HG03139 (cell line): Measurements from ENCODE around the gene STK11.
"Not testable (repeated sequence)": the region's sequence is repeated elsewhere in the genome, so short reads cannot be mapped to it uniquely, and the experiment has no call there.

Experiments
- ATAC-seq: cut with Tn5 transposase; IDR thresholded peaks from one replicate; pipeline ENCODE4 v1.9.1; 2021; ENCODE audit not compliant: unreplicated experiment

STK11 gene

DNA sequence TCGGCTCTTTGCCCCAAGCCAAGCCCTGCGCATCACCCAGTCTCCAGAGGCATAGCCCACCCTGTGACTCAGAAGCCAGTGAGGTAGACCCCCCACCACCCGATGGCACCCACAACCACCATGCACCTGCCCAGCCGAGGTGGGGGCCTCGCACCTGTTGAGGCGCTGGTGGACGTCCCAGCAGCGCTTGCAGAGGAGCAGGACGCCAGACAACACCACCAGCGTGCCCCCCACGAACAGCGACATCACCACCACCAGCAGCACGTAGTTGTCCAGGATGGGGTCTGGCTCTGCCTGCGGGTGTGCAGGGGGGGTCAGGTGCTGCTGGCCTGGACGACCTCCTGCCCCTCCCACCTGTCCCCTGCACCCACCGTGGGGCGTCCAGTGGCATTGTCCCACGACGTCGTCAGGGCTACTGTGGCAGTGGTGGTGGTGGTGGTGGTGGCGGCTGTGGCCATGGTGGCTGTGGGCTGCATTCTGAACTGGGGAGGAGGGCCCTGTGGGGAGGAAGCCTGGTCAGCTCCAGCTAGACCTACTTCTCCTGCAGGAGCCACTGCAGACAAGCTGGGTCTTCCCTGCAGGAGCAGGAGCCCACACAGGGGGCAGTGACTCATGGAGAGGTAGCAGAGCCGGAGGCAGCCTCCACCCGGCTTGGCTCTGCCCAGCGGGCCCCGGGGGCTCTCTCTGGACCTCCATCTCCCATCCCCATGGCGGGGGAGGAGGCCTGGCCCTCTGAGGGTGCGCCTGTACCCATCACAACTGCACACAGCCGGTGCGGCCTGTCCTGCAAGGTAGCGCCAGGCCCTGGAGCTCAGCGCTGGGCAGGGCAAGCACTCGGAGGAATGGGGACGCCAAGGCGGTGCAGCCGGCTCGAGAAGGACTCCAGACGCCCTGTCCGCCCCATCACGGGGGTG, 30.3 kb downstream of the STK11 start:
- no peak for ATAC-seq

GRCh38 chr19:1236576-1236975, 31.0 kb downstream of the STK11 start:
- ATAC-seq: no peak

- ATAC-seq: no peak
These were observed 31.6 kb downstream of the STK11 start for GRCh38 chr19:1237027-1237659.

DNA sequence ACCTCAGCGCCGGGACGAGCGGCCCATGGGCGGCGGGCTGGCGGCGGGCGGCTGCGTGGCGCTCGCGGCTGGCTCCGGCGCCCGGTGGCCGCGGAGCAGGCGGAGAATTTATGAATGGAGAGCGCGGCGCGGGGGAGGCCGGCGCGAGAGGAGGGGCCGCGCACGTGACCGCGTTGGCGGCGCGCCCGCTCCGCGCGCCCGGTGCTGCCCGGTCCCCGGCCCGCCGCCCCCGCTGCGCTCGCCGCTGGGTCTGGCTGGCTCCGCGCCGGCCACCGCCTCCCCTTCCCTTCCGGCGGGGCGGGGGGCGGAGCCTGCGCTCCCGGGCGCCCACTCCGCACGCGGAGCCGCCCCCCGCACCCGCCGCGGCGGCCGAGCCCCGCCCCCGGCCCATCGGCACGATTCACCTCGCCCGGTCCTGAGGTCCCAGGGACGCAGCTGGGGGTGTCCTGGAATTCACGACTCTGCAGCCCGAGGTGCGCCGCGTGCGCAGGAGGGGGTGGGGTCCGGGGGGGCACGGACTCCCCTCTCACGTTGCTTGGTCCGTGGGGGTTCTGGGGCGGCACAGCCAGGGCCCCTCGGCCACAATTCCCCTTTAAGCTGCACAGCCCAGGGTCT, 32.3 kb downstream of the STK11 start, which contains the start of gene CBARP:
TSS of gene CBARP (minus strand) at position 252 of the 615 bp plus-strand sequence. CDS start 1,905 bp downstream, outside the sequence.
- no peak for ATAC-seq

GRCh38 chr19:1238369-1239303, 33.1 kb downstream of the STK11 start:
- ATAC-seq: no peak

GRCh38 chr19:1239420-1239795, 33.8 kb downstream of the STK11 start:
- ATAC-seq: no peak

GRCh38 chr19:1239796-1240737, 34.5 kb downstream of the STK11 start:
- no peak for ATAC-seq

DNA sequence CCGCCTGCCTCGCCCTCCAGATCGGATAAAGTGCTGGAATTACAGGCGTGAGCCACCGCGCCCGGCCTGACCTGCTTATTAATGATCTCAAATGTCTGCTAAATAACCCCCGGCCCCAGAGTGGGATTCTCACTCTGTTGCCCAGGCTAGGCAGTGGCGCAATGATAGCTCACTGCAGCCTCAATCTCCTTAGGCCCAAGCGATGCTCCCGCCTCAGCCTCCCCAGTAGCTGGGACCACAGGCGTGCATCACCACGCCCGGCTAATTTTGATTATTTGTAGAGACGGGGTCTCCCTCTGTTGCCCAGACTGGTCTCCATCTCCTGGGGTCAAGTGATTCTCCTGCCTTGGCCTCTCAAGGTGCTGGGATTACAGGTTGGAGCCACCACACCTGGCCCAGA, 35.3 kb downstream of the STK11 start:
- ATAC-seq: no peak

DNA sequence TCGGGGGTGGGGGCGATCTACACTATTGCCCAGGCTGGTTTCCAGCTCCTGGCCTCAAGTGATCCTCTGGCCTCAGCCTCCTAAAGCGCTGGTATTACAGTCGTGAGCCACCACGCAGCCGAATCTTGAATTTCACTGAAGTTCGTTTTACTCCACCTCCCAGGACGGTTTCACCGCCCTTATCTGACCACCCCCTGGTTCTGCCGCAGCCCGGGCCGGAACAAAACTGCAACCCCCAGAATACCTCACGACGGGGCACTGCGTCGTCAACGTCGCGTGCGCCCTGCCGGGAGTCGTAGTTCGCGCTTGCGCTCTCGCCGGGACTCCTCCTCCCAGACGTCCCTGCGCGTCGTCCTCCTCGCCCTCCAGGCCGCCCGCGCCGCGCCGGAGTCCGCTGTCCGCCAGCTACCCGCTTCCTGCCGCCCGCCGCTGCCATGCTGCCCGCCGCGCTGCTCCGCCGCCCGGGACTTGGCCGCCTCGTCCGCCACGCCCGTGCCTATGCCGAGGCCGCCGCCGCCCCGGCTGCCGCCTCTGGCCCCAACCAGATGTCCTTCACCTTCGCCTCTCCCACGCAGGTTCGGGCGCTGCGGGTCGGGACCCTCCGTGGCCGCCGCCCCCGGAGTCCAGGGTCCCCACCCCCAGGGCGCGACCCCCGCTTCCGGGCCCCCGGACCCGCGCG, 36.0 kb downstream of the STK11 start, which contains the start of gene ATP5F1D:
TSS of gene ATP5F1D (plus strand) at position 335 of the 679 bp plus-strand sequence. CDS start at position 435, 100 bp downstream.
- ATAC-seq: peak; percentile 38

GRCh38 chr19:1243768-1244692, 38.5 kb downstream of the STK11 start:
- no peak for ATAC-seq

GRCh38 chr19:1244693-1245451, 39.3 kb downstream of the STK11 start:
- ATAC-seq: no peak

GRCh38 chr19:1245494-1246264, 40.1 kb downstream of the STK11 start:
- no peak for ATAC-seq

- ATAC-seq: not testable (repeated sequence)
These were observed 40.9 kb downstream of the STK11 start for GRCh38 chr19:1246265-1247087.

DNA sequence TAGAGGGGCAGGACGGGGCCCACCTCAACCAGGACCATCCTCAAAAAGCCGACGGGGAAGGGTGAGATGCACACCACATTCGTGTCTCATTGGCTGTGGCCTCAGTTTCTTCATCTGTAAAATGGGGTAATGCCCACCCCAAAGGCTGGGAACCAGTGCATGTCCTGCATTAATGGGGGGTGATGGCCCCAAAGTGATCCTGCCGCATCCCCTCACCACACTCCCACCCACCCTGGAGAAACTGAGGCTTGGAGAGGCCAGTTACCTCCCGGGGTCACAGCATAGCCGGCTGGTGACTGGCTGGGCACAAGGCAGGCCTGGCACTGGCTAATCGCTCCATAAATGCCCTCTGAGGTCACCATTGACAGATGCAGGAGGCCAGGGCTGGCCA, 42.2 kb downstream of the STK11 start:
- ATAC-seq: no peak

- ATAC-seq: no peak
These were observed 42.7 kb downstream of the STK11 start, which contains the start of gene MIDN for GRCh38 chr19:1248139-1248785. Gene MIDN, plus strand, starts transcription at chr19:1248583. Its CDS starts 1,714 bp downstream, at chr19:1250297.
